ENCODE results near the gene MACROD1.

- TF ChIP-seq EZH2 (IDR thresholded peaks at IDR 0.05; ENCODE audit: borderline replicate concordance) = no peak
- TF ChIP-seq, protein P1, sequence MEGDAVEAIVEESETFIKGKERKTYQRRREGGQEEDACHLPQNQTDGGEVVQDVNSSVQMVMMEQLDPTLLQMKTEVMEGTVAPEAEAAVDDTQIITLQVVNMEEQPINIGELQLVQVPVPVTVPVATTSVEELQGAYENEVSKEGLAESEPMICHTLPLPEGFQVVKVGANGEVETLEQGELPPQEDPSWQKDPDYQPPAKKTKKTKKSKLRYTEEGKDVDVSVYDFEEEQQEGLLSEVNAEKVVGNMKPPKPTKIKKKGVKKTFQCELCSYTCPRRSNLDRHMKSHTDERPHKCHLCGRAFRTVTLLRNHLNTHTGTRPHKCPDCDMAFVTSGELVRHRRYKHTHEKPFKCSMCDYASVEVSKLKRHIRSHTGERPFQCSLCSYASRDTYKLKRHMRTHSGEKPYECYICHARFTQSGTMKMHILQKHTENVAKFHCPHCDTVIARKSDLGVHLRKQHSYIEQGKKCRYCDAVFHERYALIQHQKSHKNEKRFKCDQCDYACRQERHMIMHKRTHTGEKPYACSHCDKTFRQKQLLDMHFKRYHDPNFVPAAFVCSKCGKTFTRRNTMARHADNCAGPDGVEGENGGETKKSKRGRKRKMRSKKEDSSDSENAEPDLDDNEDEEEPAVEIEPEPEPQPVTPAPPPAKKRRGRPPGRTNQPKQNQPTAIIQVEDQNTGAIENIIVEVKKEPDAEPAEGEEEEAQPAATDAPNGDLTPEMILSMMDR (IDR thresholded peaks at IDR 0.05; ENCODE audit: poor library complexity) = no peak
These were observed 130.3 kb downstream of the MACROD1 start, which contains the start of gene FLRT1 for GRCh38 chr11:64035576-64035975.

Data from hepatocyte (in vitro differentiated cells).